Upper lobe of right lung (tissue), 1 donor: ENCODE data around the gene KNDC1. TPM values are rescaled to one million over a fixed set of nuclear protein-coding genes. Genes with fewer than 3 reads are reported as not detected.

Experiments
- ATAC-seq: fragments of 200-7000 bp; cut with Tn5 transposase; one replicate; pipeline ENCODE4 v1.9.1; 2020; ENCODE audit warnings: mild to moderate bottlenecking, moderate library complexity
- DNase-seq: peaks from one replicate; pipeline ENCODE4 v3.0.0-alpha.2; 2020
- H3K27ac ChIP-seq: fragments of 200-600 bp; one replicate; pipeline ENCODE4 v1.8.0; 2022
- H3K27me3 ChIP-seq: fragments of 200-600 bp; one replicate; pipeline ENCODE4 v1.8.0; 2022; ENCODE audit warnings: mild to moderate bottlenecking
- H3K36me3 ChIP-seq: fragments of 200-600 bp; one replicate; pipeline ENCODE4 v1.8.0; 2022
- H3K4me1 ChIP-seq: fragments of 200-600 bp; one replicate; pipeline ENCODE4 v1.8.0; 2022
- H3K4me3 ChIP-seq: fragments of 200-600 bp; one replicate; pipeline ENCODE4 v1.8.0; 2022; ENCODE audit warnings: mild to moderate bottlenecking
- H3K9me3 ChIP-seq: fragments of 200-600 bp; one replicate; pipeline ENCODE4 v1.8.0; 2022
- CTCF ChIP-seq: fragments of 200-600 bp; IDR thresholded peaks from one replicate; pipeline ENCODE4 v1.8.0; 2022; ENCODE audit warnings: antibody characterized with exemption
- intact Hi-C: fragments of 100-400 bp; cut with DNase I; formaldehyde crosslinking; loops from one replicate; pipeline ENCODE4 v1.11.0; 2022
- total RNA-seq: library from RNA; stranded (reverse); fragmentation: NEBNext Ultra II Directional; extraction: Animal tissue kit (Norgen Biotek cat#: 25700); gene quantifications from one replicate; pipeline ENCODE4 v1.2.1, GENCODE V29; 2021
- donor health status: DM: no; HTN: yes; CAD: no; lungs with severe emphysema.

Gene KNDC1
- total RNA-seq, 1 donor from 2014 or later, result 14.3 TPM

DNA sequence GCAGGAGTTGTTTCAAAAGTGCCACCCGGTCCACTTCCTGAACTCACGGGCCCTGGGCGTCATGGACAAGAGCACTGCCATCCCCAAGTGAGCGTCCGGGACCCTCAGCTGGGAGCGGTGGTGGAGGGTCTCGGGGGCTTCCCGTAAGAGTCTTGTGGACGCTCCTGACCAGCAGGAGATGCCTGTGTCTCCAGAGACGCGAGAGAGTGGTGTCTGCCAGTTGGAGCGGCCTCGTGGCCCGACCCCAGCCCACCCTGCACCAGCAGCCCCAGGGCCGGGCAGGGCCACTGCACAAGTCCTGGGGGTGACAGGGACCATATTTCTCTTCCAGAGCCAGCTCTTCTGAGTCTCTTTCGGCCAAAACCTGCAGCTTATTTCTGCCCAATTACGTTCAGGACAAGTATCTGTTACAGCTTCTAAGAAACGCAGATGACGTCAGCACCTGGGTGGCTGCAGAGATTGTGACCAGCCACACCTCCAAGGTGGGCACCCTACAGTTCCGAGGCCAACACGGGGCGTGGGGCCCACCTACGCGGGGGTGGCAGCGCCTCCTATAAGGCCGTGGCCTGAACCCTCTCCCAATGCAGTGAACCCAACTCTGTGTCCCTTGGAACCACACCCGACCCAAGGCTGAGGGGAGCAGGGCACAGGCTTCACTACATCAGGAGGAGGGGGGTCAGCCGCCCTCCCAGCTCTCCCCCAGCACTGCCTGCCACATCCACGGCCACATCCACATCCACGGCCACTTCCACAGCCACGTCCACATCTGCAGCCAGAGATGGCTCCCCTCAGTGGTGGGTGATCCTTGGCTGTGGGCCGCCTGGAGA lies 53.8 kb downstream of the KNDC1 start:
- intact Hi-C loops, result no loop called here

DNA sequence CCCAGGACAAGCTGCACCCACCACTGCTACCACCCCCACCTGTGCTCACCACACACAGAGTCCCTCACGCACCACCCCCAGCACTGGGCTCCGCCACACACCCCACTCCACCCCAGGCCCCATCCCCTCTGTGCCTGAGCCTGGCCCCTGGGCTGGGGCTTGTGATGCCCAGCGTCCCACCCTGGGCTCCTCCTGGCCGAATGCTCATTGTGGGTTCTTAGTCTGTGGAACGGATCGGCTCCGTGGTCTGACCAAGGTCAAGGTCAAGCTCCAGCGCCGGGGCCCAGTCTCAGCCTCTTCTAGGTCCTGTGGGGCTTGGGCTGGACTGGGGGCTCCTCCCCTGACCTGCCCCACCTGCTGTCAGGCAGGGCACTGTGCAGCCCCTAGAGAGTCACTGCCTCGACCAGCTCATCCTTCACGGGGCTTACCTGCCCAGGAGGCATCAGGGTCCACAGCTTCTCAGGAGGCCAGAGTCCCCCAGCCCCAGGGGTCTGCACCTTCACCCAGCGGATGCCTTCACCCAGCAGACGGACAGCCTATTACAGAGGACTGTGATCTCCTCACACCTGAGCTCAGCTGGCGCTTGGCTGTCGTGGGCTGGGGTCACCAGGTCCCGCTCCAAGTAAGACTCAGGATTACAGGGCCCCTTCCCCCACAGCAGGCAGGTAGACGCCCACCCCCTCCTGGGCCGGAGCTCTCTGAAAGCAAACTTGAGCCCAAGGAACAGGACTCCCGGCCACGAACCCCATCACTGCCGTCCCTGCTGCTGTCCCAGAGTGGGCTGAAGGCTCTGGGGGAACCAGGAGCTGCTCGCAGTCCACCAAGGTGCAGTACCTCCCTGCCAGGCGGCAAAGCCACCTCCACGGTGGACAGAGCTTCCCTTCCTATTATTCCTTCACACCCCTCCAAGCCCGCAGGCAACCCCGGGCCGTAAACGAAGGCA lies 54.7 kb downstream of the KNDC1 start:
- no peaks in the 10 kb centered on the region for H3K9me3 ChIP-seq
- H3K27ac ChIP-seq, result no peak overlapping the region
- no peak for ATAC-seq
- no peak for DNase-seq
- peaks cover 10% of the 10 kb centered on the region for H3K27me3 ChIP-seq
- intact Hi-C loops, result no loop called here
- TF ChIP-seq CTCF, result no peak
- H3K4me1 ChIP-seq, result no peaks in the 10 kb centered on the region
- no peak overlapping the region for H3K4me3 ChIP-seq
- no peaks in the 10 kb centered on the region for H3K36me3 ChIP-seq

More for the DNA sequence above, 53.8 kb downstream of the KNDC1 start:
- H3K4me1 ChIP-seq, result no peaks in the 10 kb centered on the region
- TF ChIP-seq CTCF, result no peak
- H3K27me3 ChIP-seq, result peaks cover 2% of the 10 kb centered on the region
- DNase-seq, result no peak
- ATAC-seq, result no peak
- no peaks in the 10 kb centered on the region for H3K36me3 ChIP-seq
- no peak overlapping the region for H3K4me3 ChIP-seq
- no peaks in the 10 kb centered on the region for H3K9me3 ChIP-seq
- no peak overlapping the region for H3K27ac ChIP-seq

DNA sequence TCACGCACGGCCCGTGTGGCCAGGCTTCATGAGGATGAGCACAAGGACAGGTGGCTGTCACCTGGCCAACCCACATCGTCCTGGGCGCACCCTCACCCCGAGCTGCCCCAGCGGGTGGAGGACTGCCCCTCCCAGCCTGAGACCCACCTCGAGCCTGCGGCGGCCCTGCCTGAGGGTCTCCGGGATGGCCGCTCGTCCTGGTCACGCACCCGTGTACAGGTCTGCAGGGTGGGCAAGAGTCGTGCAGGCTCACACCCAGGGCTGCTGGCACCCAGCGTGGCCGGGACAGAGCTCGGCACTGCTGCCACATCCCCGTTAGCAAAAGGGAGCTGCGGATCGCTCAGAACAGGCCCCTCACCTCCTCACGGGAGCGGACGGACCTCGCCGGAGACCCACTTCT lies 55.6 kb downstream of the KNDC1 start:
- intact Hi-C loops, result no loop called here
- Histone ChIP-seq H3K27ac (no peak overlapping the region), H3K4me3 (no peak overlapping the region), H3K9me3 (no peaks in the 10 kb centered on the region), H3K27me3 (peaks cover 13% of the 10 kb centered on the region), H3K36me3 (no peaks in the 10 kb centered on the region), H3K4me1 (no peaks in the 10 kb centered on the region)
- TF ChIP-seq CTCF, result no peak
- ATAC-seq (no peak), DNase-seq (no peak)

DNA sequence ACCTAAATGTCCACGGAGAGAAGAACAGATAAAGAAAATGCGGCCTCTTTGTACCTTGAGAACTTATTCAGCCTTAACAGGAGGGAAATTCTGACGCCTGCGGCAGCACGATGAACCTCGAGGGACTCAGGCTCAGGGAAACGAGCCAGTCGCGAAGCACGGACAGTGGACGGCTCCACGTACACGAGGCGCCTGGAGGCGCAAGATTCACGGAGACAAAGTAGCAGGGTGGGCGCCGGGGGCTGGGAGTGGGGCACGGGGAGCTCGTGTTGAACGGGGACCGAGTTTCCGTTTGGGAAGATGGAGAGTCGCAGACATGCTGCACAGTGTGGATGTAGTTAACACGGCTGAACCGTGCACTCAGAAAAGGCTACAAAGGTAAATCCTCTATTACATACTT lies 56.8 kb downstream of the KNDC1 start:
- no peak overlapping the region for H3K4me3 ChIP-seq
- no peaks in the 10 kb centered on the region for H3K36me3 ChIP-seq
- DNase-seq (no peak), ATAC-seq (no peak)
- no peak for TF ChIP-seq CTCF
- H3K27me3 ChIP-seq, result peaks cover 13% of the 10 kb centered on the region
- no peaks in the 10 kb centered on the region for H3K4me1 ChIP-seq
- H3K9me3 ChIP-seq, result no peaks in the 10 kb centered on the region
- intact Hi-C loops, result no loop called here
- peak overlapping the region; percentile 24 for H3K27ac ChIP-seq

- no peak for TF ChIP-seq CTCF
- ATAC-seq (no peak), DNase-seq (no peak)
- Histone ChIP-seq H3K9me3 (no peaks in the 10 kb centered on the region), H3K4me1 (no peaks in the 10 kb centered on the region), H3K27ac (no peak overlapping the region), H3K36me3 (no peaks in the 10 kb centered on the region), H3K4me3 (no peak overlapping the region), H3K27me3 (peaks cover 13% of the 10 kb centered on the region)
- intact Hi-C loops, result no loop called here
Measured at GRCh38 chr10:133217800-133218589, 58.0 kb downstream of the KNDC1 start.
